Heart left ventricle (tissue), 16 donors: Measurements from ENCODE around the gene GATA2. TPM values are rescaled to one million over a fixed set of nuclear protein-coding genes. Genes with fewer than 3 reads are reported as not detected.

Source experiments
- ATAC-seq, 4 donors: fragments of 200-7000 bp; cut with Tn5 transposase; one replicate each; pipeline ENCODE4 v1.9.1; 2020 to 2022; ENCODE audit warnings: moderate library complexity in 4 of 4, mild to moderate bottlenecking in 3 of 4, moderate number of reproducible peaks in 1 of 4
- DNase-seq, 5 donors: peaks; one replicate each; pipeline ENCODE4 v3.0.0-alpha.2; 2020
- H3K27ac ChIP-seq, 12 donors: fragments of 200-600 bp; sonication (generic) in 4 of 12; one replicate each; pipeline versions ENCODE4 v1.5.0 to v1.8.0; 2016 to 2022; ENCODE audit warnings: mild to moderate bottlenecking in 2 of 12
- H3K27me3 ChIP-seq, 9 donors: fragments of 200-600 bp; sonication (generic) in 2 of 9; one replicate each; pipeline versions ENCODE4 v1.5.1 to v1.8.0; 2016 to 2022; ENCODE audit warnings: mild to moderate bottlenecking in 3 of 9
- H3K36me3 ChIP-seq, 9 donors: fragments of 200-600 bp; sonication (generic) in 2 of 9; one replicate each; pipeline versions ENCODE4 v1.5.0 to v1.8.0; 2018 to 2022; ENCODE audit warnings: mild to moderate bottlenecking in 2 of 9
- H3K4me1 ChIP-seq, 12 donors: fragments of 200-600 bp; sonication (generic) in 4 of 12; one replicate each; pipeline versions ENCODE4 v1.5.0 to v1.8.0; 2016 to 2022; ENCODE audit warnings: mild to moderate bottlenecking in 3 of 12
- H3K4me3 ChIP-seq, 12 donors: fragments of 200-600 bp; sonication (generic) in 4 of 12; one replicate each; pipeline versions ENCODE4 v1.5.0 to v1.8.0; 2017 to 2022; ENCODE audit warnings: mild to moderate bottlenecking in 9 of 12, moderate library complexity in 4 of 12
- H3K9me3 ChIP-seq, 12 donors: fragments of 200-600 bp; sonication (generic) in 4 of 12; one replicate each; pipeline versions ENCODE4 v1.5.0 to v1.8.0; 2016 to 2022; ENCODE audit warnings: mild to moderate bottlenecking in 1 of 12
- CTCF ChIP-seq, 12 donors: fragments of 200-600 bp; sonication (generic) in 4 of 12; IDR thresholded peaks; one replicate each; pipeline versions ENCODE4 v1.5.0 to v1.8.0; 2018 to 2022; ENCODE audit warnings: antibody characterized with exemption in 12 of 12, mild to moderate bottlenecking in 5 of 12
- POLR2A ChIP-seq, 2 donors: fragments of 450-650 bp; IDR thresholded peaks; one replicate each; pipeline ENCODE4 v1.6.1; 2017; ENCODE audit warnings: antibody characterized with exemption in 2 of 2, mild to moderate bottlenecking in 2 of 2, moderate library complexity in 2 of 2
- WGBS, 4 donors: extraction: QIAGEN DNeasy Blood & Tissue Kit in 2 of 4; methylation state at CpG; one replicate each; pipeline versions ENCODE4 v1.1.5 to v1.1.7; 2013 to 2018; 5-methylcytosine and 5-hydroxymethylcytosine counted together
- intact Hi-C, 10 donors: fragments of 100-400 bp; cut with DNase I; formaldehyde crosslinking; loops; one replicate each; pipeline versions ENCODE4 v1.11.1 to v1.14.2; 2022
- polyA plus RNA-seq, 2 donors: library from polyadenylated mRNA; stranded (reverse); fragments of 200-250 nt; gene quantifications; one replicate each; pipeline ENCODE4 v1.2.3, GENCODE V29; 2013
- total RNA-seq, 9 donors: library from RNA; depleted of rRNA in 2 of 9; stranded (reverse); fragments of >200 nt in 2 of 9; fragmentation: NEBNext Ultra II Directional in 3 of 9; extraction: Animal tissue kit (Norgen Biotek cat#: 25700) in 3 of 9; gene quantifications; one replicate each; pipeline versions ENCODE4 v1.1.0 to v1.2.4, GENCODE V29; 2016 to 2023
- donor health status: ischemic (EF 13 %, LVEDD 7.1; RV severe dilation, severe dysfunction).
- donor health status: healthy with polysubstance abuse.
- donor health status: DM: no; HTN: yes; CAD: no.
- donor health status: DM: no; HTN: no; CAD: no.
- donor health status: ischemic (EF 25% LVEDD 6.9; RV normal size, moderate dysfunction).
- donor health status: ischemic (EF 25% LVEDD 5.7; RV mildly dilated, moderate dysfunction).
- donor health status: healthy.
- donor health status: DM: yes; HTN: yes; CAD: no.
- donor health status: ischemic (EF 35%, LVEDD 5.7; RV mildly dilated, moderate dysfunction).
- donor health status: nonischemic (EF 11% LVEDD 7.7; RV severe dilation, severe dysfunction).
- donor health status: DM: yes; HTN: yes; CAD: no.
- donor health status: PGD.
- donor health status: ischemic (EF 29% LVEDD 5.4; RV normal size, mild dysfunction).
- donor health status: nonischemic (EF 23%, LVEDD 6.1; RV moderate dilation, normal function).

The GATA2 gene
- total and polyA plus RNA-seq, 11 donors = 6.0 to 30.7 (median 12.8) TPM

GRCh38 chr3:128476659-128477058 lies 16.3 kb downstream of the GATA2 start:
- Histone ChIP-seq H3K27me3 (peaks cover 0 to 39% (median 9%) of the 10 kb centered on the region in 9 donors), H3K36me3 (peaks cover 0 to 18% (median 7%) of the 10 kb centered on the region in 9 donors), H3K27ac (no peak overlapping the region), H3K4me3 (no peak overlapping the region), H3K4me1 (peaks cover 0 to 25% (median 13%) of the 10 kb centered on the region in 12 donors), H3K9me3 (no peaks in the 10 kb centered on the region)
- ATAC-seq = no peak
- intact Hi-C loops = loop anchor here in 1 of 10 donors (5.0 kb wide), 1 partner anchor 44 kb away; no protein-coding TSS in a partner anchor
- WGBS, 4 donors = 89 to 96% (median 90%) methylated on average over 5 of the region's 5 CpGs
- DNase-seq = peak in 1 of 5 donors; percentile 20
- TF ChIP-seq POLR2A (IDR thresholded peaks at IDR 0.05) (no peak), CTCF (IDR thresholded peaks at IDR 0.05) (no peak)

GRCh38 chr3:128475355-128475754 lies 17.6 kb downstream of the GATA2 start:
- Histone ChIP-seq H3K36me3 (peaks cover 0 to 12% (median 3%) of the 10 kb centered on the region in 9 donors), H3K27me3 (peaks cover 0 to 28% (median 0%) of the 10 kb centered on the region in 9 donors), H3K4me3 (no peak overlapping the region), H3K27ac (no peak overlapping the region), H3K9me3 (no peaks in the 10 kb centered on the region), H3K4me1 (peaks cover 0 to 12% (median 4%) of the 10 kb centered on the region in 12 donors)
- WGBS, 4 donors = 86 to 92% (median 90%) methylated on average over 8 of the region's 8 CpGs
- intact Hi-C loops = loop anchor here in 1 of 10 donors (5.0 kb wide), 1 partner anchor 43 kb away; no protein-coding TSS in a partner anchor
- DNase-seq (no peak), ATAC-seq (no peak)
- TF ChIP-seq POLR2A (IDR thresholded peaks at IDR 0.05) (no peak), CTCF (IDR thresholded peaks at IDR 0.05) (no peak)

GRCh38 chr3:128473737-128474136 lies 19.3 kb downstream of the GATA2 start:
- H3K36me3 ChIP-seq = peaks cover 0 to 2% (median 0%) of the 10 kb centered on the region in 9 donors
- DNase-seq = no peak
- ATAC-seq = no peak
- intact Hi-C loops = no loop called here
- no peaks in the 10 kb centered on the region for H3K9me3 ChIP-seq
- H3K27me3 ChIP-seq = peaks cover 0 to 28% (median 0%) of the 10 kb centered on the region in 9 donors
- 56 to 69% (median 63%) methylated on average over 3 to 4 of the region's 4 CpGs for WGBS, 4 donors
- TF ChIP-seq CTCF (IDR thresholded peaks at IDR 0.05) (no peak), POLR2A (IDR thresholded peaks at IDR 0.05) (no peak)
- H3K4me3 ChIP-seq = no peak overlapping the region
- H3K27ac ChIP-seq = no peak overlapping the region
- H3K4me1 ChIP-seq = peaks cover 0 to under 1% (median 0%) of the 10 kb centered on the region in 12 donors

GRCh38 chr3:128473180-128473519 lies 19.9 kb downstream of the GATA2 start:
- H3K4me1 ChIP-seq = no peaks in the 10 kb centered on the region
- ATAC-seq (no peak), DNase-seq (no peak)
- TF ChIP-seq POLR2A (IDR thresholded peaks at IDR 0.05) = no peak
- intact Hi-C loops = no loop called here
- H3K27ac ChIP-seq = no peak overlapping the region
- H3K4me3 ChIP-seq = no peak overlapping the region
- H3K36me3 ChIP-seq = no peaks in the 10 kb centered on the region
- H3K9me3 ChIP-seq = no peaks in the 10 kb centered on the region
- H3K27me3 ChIP-seq = peaks cover 0 to 27% (median 0%) of the 10 kb centered on the region in 9 donors
- 44 to 52% (median 47%) methylated on average over 5 to 6 of the region's 6 CpGs for WGBS, 4 donors
